Endothelial cell (in vitro differentiated cells): Measurements from ENCODE around the gene MYLK. TPM values are rescaled to one million over a fixed set of nuclear protein-coding genes. Genes with fewer than 3 reads are reported as not detected.

Source experiments
- DNase-seq: peaks from one replicate; pipeline ENCODE4 v3.0.0; 2021; ENCODE audit warnings: low spot score
- H3K27ac Mint-ChIP-seq: one replicate; pipeline ENCODE4 v1.8.0; 2021; ENCODE audit warnings: mixed read lengths, inconsistent platforms; ENCODE audit not compliant: unreplicated experiment
- H3K27me3 Mint-ChIP-seq: one replicate; pipeline ENCODE4 v1.8.0; 2021; ENCODE audit warnings: mild to moderate bottlenecking, moderate library complexity, mixed read lengths, inconsistent platforms; ENCODE audit not compliant: unreplicated experiment
- H3K36me3 Mint-ChIP-seq: one replicate; pipeline ENCODE4 v1.8.0; 2021; ENCODE audit warnings: mild to moderate bottlenecking, low read depth, mixed read lengths, inconsistent platforms; ENCODE audit not compliant: unreplicated experiment
- H3K4me1 Mint-ChIP-seq: one replicate; pipeline ENCODE4 v1.8.0; 2021; ENCODE audit warnings: mild to moderate bottlenecking, mixed read lengths, inconsistent platforms; ENCODE audit not compliant: unreplicated experiment
- H3K4me3 Mint-ChIP-seq: one replicate; pipeline ENCODE4 v1.8.0; 2021; ENCODE audit warnings: mild to moderate bottlenecking, mixed read lengths, inconsistent platforms; ENCODE audit not compliant: unreplicated experiment
- H3K9me3 Mint-ChIP-seq: one replicate; pipeline ENCODE4 v1.8.0; 2021; ENCODE audit warnings: mixed read lengths, inconsistent platforms; ENCODE audit not compliant: unreplicated experiment
- CTCF ChIP-seq: fragments of 200-600 bp; sonication (generic); IDR thresholded peaks from one replicate; pipeline ENCODE4 v1.5.0; 2021; ENCODE audit warnings: antibody characterized with exemption; ENCODE audit not compliant: unreplicated experiment
- total RNA-seq: library from RNA; stranded (reverse); fragmentation: NEBNext Ultra II Directional; extraction: Animal tissue kit (Norgen Biotek cat#: 25700); gene quantifications from one replicate; pipeline ENCODE4 v1.2.1, GENCODE V29; 2021; ENCODE audit not compliant: unreplicated experiment

The MYLK gene
- total RNA-seq, 1 donor from 2014 or later = 7.8 TPM

- H3K27ac Mint-ChIP-seq = no peak overlapping the region
- H3K9me3 Mint-ChIP-seq = no peaks in the 10 kb centered on the region
- no peak overlapping the region for H3K4me3 Mint-ChIP-seq
- H3K36me3 Mint-ChIP-seq = no peaks in the 10 kb centered on the region
- no peak for TF ChIP-seq CTCF
- H3K27me3 Mint-ChIP-seq = peaks cover 2% of the 10 kb centered on the region
- DNase-seq = no peak
- peaks cover 26% of the 10 kb centered on the region for H3K4me1 Mint-ChIP-seq
Observed at GRCh38 chr3:123792473-123793201, 91.5 kb downstream of the MYLK start.

- no peaks in the 10 kb centered on the region for H3K36me3 Mint-ChIP-seq
- DNase-seq = no peak
Observed at GRCh38 chr3:123791898-123792297, 92.2 kb downstream of the MYLK start.

GRCh38 chr3:123791417-123791816 lies 92.7 kb downstream of the MYLK start:
- no peaks in the 10 kb centered on the region for H3K36me3 Mint-ChIP-seq
- peaks cover 2% of the 10 kb centered on the region for H3K27me3 Mint-ChIP-seq
- no peak for DNase-seq

More at GRCh38 chr3:123791898-123792297, 92.2 kb downstream of the MYLK start:
- H3K4me1 Mint-ChIP-seq = peaks cover 26% of the 10 kb centered on the region
- no peak for TF ChIP-seq CTCF
- H3K9me3 Mint-ChIP-seq = no peaks in the 10 kb centered on the region
- no peak overlapping the region for H3K4me3 Mint-ChIP-seq
- peaks cover 2% of the 10 kb centered on the region for H3K27me3 Mint-ChIP-seq
- H3K27ac Mint-ChIP-seq = no peak overlapping the region

GRCh38 chr3:123791073-123791370 lies 93.1 kb downstream of the MYLK start:
- Mint-ChIP-seq H3K36me3 (no peaks in the 10 kb centered on the region), H3K9me3 (no peaks in the 10 kb centered on the region)

More at GRCh38 chr3:123791417-123791816, 92.7 kb downstream of the MYLK start:
- Mint-ChIP-seq H3K4me3 (no peak overlapping the region), H3K4me1 (peaks cover 26% of the 10 kb centered on the region), H3K9me3 (no peaks in the 10 kb centered on the region), H3K27ac (no peak overlapping the region)
- no peak for TF ChIP-seq CTCF

More at GRCh38 chr3:123791073-123791370, 93.1 kb downstream of the MYLK start:
- H3K27ac Mint-ChIP-seq = no peak overlapping the region
- no peak for TF ChIP-seq CTCF
- H3K27me3 Mint-ChIP-seq = peaks cover 2% of the 10 kb centered on the region
- H3K4me1 Mint-ChIP-seq = peaks cover 26% of the 10 kb centered on the region
- no peak overlapping the region for H3K4me3 Mint-ChIP-seq
- no peak for DNase-seq
